DND-41 (cell line): ENCODE results near the gene RPP25.
A peak's percentile ranks its signal among the peaks of the same experiment; 100 is the strongest.

ENCODE experiments used
- ATAC-seq: fragments of 200-7000 bp; cut with Tn5 transposase; 3 replicates; pipeline ENCODE4 v1.9.1; 2021; ENCODE audit warnings: low read depth; ENCODE audit not compliant: insufficient read depth
- DNase-seq: peaks from one replicate; pipeline ENCODE4 v3.0.0-alpha.2; 2020
- H2AFZ ChIP-seq: 2 replicates; pipeline ENCODE4 v1.6.0; 2012; ENCODE audit warnings: low read depth, low read length
- H3K27ac ChIP-seq: 2 replicates; pipeline ENCODE4 v1.5.1; 2012; ENCODE audit warnings: low read length, inconsistent platforms
- H3K27me3 ChIP-seq: fragments of 200-600 bp; sonication (generic); 2 replicates; pipeline ENCODE4 v1.6.0; 2012; ENCODE audit warnings: low read length, mild to moderate bottlenecking, inconsistent platforms; ENCODE audit not compliant: insufficient read depth, poor library complexity
- H3K36me3 ChIP-seq: 2 replicates; pipeline ENCODE4 v1.5.1; 2012; ENCODE audit warnings: low read length, inconsistent platforms; ENCODE audit not compliant: insufficient read depth
- H3K4me1 ChIP-seq: 2 replicates; pipeline ENCODE4 v1.5.1; 2012; ENCODE audit warnings: mild to moderate bottlenecking, low read length; ENCODE audit not compliant: insufficient read depth
- H3K4me2 ChIP-seq: 2 replicates; pipeline ENCODE4 v1.6.0; 2012; ENCODE audit warnings: mild to moderate bottlenecking, moderate library complexity, low read length, inconsistent platforms; ENCODE audit not compliant: insufficient read depth
- H3K4me3 ChIP-seq, 2 experiments: fragments of 200-600 bp in 1 of 2; shearing (Covaris generic) in 1 of 2; 2 replicates each; pipeline ENCODE4 v1.5.1; 2012 to 2016; ENCODE audit warnings: inconsistent platforms in 2 of 2, low read length in 2 of 2, mild to moderate bottlenecking in 2 of 2, low read depth in 1 of 2, moderate library complexity in 1 of 2
- H3K79me2 ChIP-seq: 2 replicates; pipeline ENCODE4 v1.6.0; 2012; ENCODE audit warnings: low read length, inconsistent platforms; ENCODE audit not compliant: insufficient read depth
- H3K9ac ChIP-seq: 2 replicates; pipeline ENCODE4 v1.6.0; 2012; ENCODE audit warnings: low read depth, mild to moderate bottlenecking, inconsistent platforms, low read length, moderate library complexity
- H3K9me3 ChIP-seq: 2 replicates; pipeline ENCODE4 v1.5.1; 2012; ENCODE audit warnings: low read length, moderate library complexity, mild to moderate bottlenecking, inconsistent platforms; ENCODE audit not compliant: insufficient read depth, severe bottlenecking
- H4K20me1 ChIP-seq: 2 replicates; pipeline ENCODE4 v1.6.0; 2012; ENCODE audit warnings: low read length; ENCODE audit not compliant: insufficient read depth
- CTCF ChIP-seq: IDR thresholded peaks from 2 replicates; pipeline ENCODE4 v1.5.1; 2012; ENCODE audit warnings: borderline replicate concordance, low read length, moderate library complexity, mild to moderate bottlenecking; ENCODE audit not compliant: poor library complexity, severe bottlenecking; ENCODE audit errors: extremely low read depth
- EZH2 ChIP-seq: IDR thresholded peaks from 3 replicates; pipeline ENCODE4 v1.6.1; 2012; ENCODE audit warnings: borderline replicate concordance, low read depth, mild to moderate bottlenecking, moderate library complexity, low read length, inconsistent platforms; ENCODE audit not compliant: severe bottlenecking

The RPP25 gene

GRCh38 chr15:74992619-74993018, 36.0 kb upstream of the RPP25 start:
- H4K20me1 ChIP-seq = no peaks in the 10 kb centered on the region
- H2AFZ ChIP-seq = no peak overlapping the region
- no peak for ATAC-seq
- H3K4me1 ChIP-seq = peaks cover 15% of the 10 kb centered on the region
- H3K36me3 ChIP-seq = no peaks in the 10 kb centered on the region
- no peak overlapping the region for H3K27ac ChIP-seq
- DNase-seq = no peak
- H3K9me3 ChIP-seq = no peaks in the 10 kb centered on the region
- H3K79me2 ChIP-seq = no peaks in the 10 kb centered on the region
- no peak overlapping the region for H3K4me2 ChIP-seq
- TF ChIP-seq EZH2 = no peak
- TF ChIP-seq CTCF = no peak
- H3K4me3 ChIP-seq = no peak overlapping the region
- no peaks in the 10 kb centered on the region for H3K27me3 ChIP-seq
- H3K9ac ChIP-seq = no peak overlapping the region

- no peak overlapping the region for H3K9ac ChIP-seq
- H3K4me1 ChIP-seq = no peaks in the 10 kb centered on the region
- no peak for ATAC-seq
- H3K27ac ChIP-seq = no peak overlapping the region
- H3K9me3 ChIP-seq = no peaks in the 10 kb centered on the region
- H3K79me2 ChIP-seq = no peaks in the 10 kb centered on the region
- TF ChIP-seq EZH2 (no peak), CTCF (no peak)
- no peak overlapping the region for H3K4me2 ChIP-seq
- no peak overlapping the region for H3K4me3 ChIP-seq
- H2AFZ ChIP-seq = no peak overlapping the region
- H4K20me1 ChIP-seq = no peaks in the 10 kb centered on the region
- H3K27me3 ChIP-seq = no peaks in the 10 kb centered on the region
- DNase-seq = no peak
- no peaks in the 10 kb centered on the region for H3K36me3 ChIP-seq
Measured at GRCh38 chr15:74989527-74989926, 33.0 kb upstream of the RPP25 start.

GRCh38 chr15:74988007-74988800, 31.6 kb upstream of the RPP25 start:
- H2AFZ ChIP-seq = no peak overlapping the region
- no peaks in the 10 kb centered on the region for H3K9me3 ChIP-seq
- H3K4me3 ChIP-seq = no peak overlapping the region
- no peak overlapping the region for H3K27ac ChIP-seq
- ATAC-seq (peak; percentile 72; the same call in 1 of the 3 replicates), DNase-seq (peak; percentile 38)
- no peaks in the 10 kb centered on the region for H3K4me1 ChIP-seq
- H3K4me2 ChIP-seq = no peak overlapping the region
- no peaks in the 10 kb centered on the region for H3K27me3 ChIP-seq
- H3K9ac ChIP-seq = no peak overlapping the region
- TF ChIP-seq CTCF (peak; percentile 56), EZH2 (no peak)
- no peaks in the 10 kb centered on the region for H4K20me1 ChIP-seq
- no peaks in the 10 kb centered on the region for H3K36me3 ChIP-seq
- H3K79me2 ChIP-seq = no peaks in the 10 kb centered on the region
